RCC 7860 (cell line): ENCODE measurements around the gene PAFAH2.

Experiments used
- DNase-seq: peaks from one replicate; pipeline ENCODE4 v3.0.0-alpha.2; 2015; ENCODE audit warnings: low spot score
- FAIRE-seq: peaks from 2 replicates; lab custom pipeline; 2012; peaks lifted over from hg19 to GRCh38; lab: Jason Lieb, UNC

PAFAH2 gene

GRCh38 chr1:25997828-25998761, at the start of gene PAFAH2:
Gene PAFAH2, minus strand, starts transcription at chr1:25998063. Its CDS starts 7,247 bp downstream, at chr1:25990816.
- DNase-seq = peak; percentile 97
- FAIRE-seq = peak; percentile 94

DNA sequence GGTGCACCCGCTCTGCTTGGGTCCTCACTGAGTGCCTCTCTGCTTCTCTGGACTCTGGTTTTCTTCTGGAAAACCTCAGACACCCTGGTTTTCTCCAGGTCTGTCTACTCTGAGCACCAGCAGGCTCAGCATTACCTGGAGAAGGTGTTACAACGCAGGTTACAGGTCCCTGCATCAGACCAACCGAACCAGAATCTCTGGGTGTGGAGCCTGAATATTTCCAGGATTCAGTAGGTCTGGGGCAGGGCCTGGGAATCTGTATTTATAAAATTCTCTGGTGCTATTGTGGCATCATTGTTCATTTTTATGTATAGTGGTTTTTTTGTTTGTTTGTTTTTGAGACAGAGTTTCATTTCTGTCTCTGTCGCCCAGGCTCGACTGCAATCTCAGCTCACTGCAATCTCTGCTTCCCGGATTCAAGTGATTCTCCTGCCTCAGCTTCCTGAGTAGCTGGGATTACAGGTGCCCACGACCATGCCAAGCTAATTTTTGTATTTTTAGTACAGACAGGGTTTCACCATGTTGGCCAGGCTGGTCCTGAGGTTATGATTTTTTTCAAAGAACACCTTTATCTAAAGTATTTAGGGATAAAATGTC, 49.5 kb upstream of the PAFAH2 start:
- DNase-seq = no peak
- no peak for FAIRE-seq

DNA sequence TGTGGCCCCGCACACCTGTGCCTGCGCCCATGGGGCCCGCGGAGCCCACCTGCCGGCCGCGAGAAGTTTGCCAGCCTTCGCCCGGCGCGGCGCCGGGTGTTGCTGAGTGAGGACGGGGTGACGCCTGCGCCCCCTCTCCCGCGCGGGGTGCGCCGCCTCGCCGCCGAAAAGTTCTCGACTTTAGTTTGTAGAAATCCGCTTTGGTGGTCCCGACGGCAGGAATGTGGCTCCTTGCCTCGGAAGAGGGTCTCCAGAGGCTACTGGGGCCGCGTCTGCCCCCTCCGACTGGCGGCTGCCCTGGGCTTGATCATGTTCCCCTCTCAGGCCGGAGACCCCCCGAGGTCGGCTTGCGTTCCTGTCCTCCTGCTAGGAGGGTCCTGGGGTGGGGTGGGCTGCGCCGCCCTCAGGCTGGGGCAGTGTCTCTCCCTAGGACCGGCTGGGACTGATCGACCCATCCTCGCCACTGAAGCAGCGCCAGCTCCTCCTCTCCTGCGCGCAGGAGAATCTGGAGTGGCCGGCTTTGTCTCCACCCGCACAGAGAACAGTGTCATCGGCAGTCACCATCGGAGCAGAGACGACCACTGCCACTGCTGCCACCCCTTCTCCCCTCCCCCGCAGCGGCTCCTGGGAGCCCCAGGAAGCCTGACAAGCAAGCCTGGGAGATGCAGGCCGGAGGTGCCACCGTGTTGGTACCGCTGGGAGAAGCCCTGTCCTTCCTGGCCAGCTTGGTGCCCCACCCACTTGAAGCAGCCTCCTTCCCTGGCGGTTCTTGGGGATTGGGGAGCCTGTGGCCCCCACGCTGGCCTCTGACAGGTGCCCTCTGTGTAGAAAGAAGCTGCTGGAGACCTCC, 48.6 kb upstream of the PAFAH2 start:
- FAIRE-seq (no peak), DNase-seq (no peak)

GRCh38 chr1:26045722-26046245, 47.9 kb upstream of the PAFAH2 start, which contains the start of gene SLC30A2:
Gene SLC30A2, minus strand, starts transcription at chr1:26046118. Its CDS starts 222 bp downstream, at chr1:26045896.
- no peak for FAIRE-seq

GRCh38 chr1:26044971-26045721, 47.3 kb upstream of the PAFAH2 start:
- DNase-seq (no peak), FAIRE-seq (no peak)

More at GRCh38 chr1:26045722-26046245, 47.9 kb upstream of the PAFAH2 start, which contains the start of gene SLC30A2:
- DNase-seq = no peak

GRCh38 chr1:26044414-26044813, 46.6 kb upstream of the PAFAH2 start:
- DNase-seq (no peak), FAIRE-seq (no peak)

DNA sequence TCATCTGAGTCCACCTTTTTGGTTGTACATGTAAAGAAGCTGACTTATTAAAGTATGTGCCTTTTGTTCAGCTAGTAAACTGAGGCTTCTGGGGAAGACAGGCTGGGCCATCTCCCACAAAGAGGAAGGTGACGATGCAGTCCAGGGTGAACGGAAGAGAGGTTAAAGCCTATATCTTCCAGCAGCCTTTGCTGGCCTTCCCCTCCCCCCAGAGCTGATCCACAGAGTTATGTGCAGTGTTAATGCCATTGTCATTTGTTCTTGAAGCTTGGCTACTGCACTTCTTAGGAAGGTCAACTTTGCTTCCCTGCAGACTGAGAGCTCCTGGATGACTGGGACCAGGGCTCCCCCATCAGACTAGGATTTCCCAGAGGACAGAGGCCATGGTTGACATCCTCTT, 45.9 kb upstream of the PAFAH2 start:
- no peak for DNase-seq
- no peak for FAIRE-seq

- FAIRE-seq (no peak), DNase-seq (no peak)
Observed at GRCh38 chr1:26041978-26042377, 44.1 kb upstream of the PAFAH2 start.

DNA sequence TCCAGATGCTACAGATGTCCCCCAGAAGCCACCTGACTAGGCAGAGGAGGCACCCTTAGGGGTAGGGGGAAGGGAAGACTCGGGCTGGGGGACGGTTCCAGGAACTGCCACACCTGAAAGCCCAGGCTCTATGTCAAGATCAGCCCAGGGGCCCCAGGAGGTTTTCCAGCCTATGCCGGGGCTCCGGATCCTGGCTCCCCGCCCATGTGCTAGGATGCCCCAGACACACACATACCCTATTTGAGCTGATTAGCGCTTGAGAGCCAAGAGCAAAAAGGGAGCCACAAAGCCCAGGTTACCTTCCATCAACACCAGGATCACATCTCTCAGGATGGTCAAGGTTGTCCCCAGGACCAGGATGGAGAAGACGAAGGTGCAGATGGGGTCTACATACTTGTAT, 43.5 kb upstream of the PAFAH2 start:
- FAIRE-seq (no peak), DNase-seq (no peak)

DNA sequence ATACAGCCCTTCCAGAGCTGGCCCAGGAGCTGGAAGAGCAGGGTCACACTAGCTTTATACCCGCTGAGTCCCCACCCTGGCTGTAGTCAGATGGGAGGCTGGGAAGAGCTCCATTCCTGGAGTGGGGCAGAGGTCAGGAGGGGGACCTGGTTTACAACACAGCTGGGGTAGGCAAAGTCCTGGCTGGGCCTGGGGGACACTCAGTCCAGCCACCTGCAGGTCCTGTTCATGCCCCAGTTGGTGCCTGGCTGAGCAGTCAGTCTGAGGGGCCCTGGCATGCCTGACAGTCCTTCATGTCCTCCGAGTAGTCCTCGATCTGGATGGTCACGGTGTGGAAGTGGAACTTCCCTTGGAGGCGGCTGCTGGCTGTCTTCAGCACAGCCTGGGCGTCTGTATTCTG, 41.0 kb upstream of the PAFAH2 start:
- FAIRE-seq = no peak
- no peak for DNase-seq

DNA sequence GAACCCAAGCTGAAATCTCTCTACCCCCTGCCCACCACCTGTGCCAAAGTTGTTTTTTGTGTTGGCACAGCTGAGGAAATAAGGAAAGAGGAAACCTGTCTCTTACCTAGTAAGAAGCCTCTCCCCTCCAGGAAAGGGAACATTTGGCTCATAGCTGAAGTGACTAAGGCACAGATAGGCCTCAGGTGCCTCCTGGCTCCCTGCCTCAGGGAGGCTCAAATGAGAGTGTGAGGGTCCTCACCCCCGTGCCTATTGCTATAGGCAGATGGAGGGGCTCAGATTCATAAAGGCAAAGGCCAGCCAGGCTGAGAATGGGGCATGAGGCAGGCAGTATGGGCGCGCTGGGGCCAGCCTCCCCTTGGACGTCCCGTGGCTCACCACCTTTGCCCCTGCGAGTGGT, 40.6 kb upstream of the PAFAH2 start:
- FAIRE-seq = no peak
- DNase-seq = no peak

GRCh38 chr1:26037904-26038303, 40.0 kb upstream of the PAFAH2 start:
- DNase-seq = no peak
- FAIRE-seq = no peak

DNA sequence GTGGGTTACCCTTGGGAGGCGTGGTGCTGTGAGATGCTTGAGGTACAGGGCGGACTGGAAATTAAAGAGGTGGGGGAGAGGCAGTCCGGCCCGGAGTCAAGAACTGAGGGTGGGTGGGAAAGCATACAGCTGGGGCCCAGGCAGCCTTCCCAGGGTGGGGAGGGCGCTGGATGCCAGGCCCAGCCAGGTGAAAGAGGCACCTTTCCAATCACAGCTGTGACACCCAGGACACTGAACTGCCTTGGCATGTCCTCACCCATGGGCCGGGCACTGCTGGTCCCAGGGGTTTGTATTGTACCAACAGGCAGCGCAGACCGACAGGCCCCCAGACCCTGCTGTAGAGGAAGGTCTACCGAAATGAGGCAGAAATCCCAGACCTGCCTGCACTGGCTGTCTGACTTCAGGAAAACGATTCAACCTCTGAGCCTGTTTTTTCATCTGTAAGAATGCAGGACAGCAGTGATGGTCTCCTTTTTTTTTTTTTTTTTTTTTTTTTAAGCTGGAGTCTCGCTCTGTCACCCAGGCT, 39.0 kb upstream of the PAFAH2 start:
- FAIRE-seq = no peak
- DNase-seq = no peak

GRCh38 chr1:26035959-26036755, 38.3 kb upstream of the PAFAH2 start:
- DNase-seq (peak; percentile 68), FAIRE-seq (peak; percentile 77)

DNA sequence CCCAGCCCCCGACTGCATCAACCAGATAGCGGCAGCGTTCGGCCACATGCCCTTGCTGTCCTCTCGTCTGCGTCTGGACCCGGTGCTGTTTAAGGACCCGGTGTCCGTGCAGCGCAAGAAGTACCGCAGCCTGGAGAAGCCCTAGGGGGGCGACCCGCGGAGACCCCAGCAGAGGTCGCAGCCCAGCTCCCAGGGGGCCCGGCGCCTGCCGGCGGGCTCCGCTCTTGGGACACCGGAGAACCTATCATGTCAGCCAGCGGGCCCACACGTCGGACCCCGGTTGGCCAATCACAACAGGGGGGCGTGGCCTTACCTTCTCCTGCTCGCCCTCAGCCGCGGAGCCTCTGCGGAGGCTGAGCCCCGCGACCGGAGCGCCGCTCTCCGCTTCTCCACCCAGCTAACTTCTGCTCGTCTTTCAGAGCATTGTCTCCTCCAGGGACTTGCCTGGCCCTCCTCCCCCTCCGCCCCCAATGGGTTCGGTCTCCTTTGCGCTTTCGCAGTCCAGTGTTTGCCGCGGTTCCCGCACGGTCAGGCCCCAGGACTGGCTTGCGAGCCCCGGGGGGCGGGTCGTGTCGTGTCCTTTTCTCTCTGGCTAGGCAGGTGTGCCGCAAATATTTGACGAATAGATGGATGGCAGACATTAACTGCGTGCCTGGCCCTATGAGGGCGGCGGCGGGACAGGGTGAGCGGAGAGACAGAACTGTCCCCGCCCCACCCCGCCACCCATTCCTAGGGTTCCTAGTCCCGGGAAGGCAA, 37.5 kb upstream of the PAFAH2 start:
- FAIRE-seq (peak; percentile 11), DNase-seq (peak; percentile 71)

- no peak for FAIRE-seq
Observed at GRCh38 chr1:26034504-26035202, 36.8 kb upstream of the PAFAH2 start.

DNA sequence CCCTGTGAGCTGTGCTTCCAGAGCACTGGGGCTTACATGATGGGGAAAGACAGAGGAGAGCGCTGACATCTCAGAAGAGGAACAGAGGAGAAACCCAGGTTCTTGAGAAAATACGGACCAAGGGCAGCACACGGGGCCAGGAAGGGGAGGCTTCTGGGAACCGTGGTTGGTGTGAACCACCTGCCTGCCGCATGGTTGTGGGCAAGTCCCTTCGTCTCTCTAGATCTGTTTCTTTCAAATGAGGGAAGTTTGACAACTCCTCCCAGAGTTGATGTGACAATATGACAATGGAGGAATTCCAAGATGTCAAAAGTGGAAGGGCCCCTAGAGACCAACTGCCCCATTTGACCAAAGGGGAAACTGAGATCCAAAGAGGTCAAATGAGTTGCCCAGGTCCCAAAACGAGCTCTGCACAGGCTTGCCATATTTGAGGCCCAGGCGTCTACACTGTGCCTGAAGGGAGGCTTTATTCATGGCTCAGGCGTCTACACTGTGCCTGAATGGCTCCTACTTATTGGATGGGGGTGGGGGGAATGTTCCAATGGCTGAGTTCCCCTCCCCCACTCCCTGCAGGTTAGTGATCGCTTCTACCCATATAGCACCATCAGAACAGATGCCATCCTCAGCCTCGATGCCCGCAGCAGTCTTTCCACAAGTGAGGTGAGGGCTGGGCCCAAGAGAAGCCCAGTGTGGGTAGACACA, 34.9 kb upstream of the PAFAH2 start:
- DNase-seq = no peak
- no peak for FAIRE-seq

More at GRCh38 chr1:26034504-26035202, 36.8 kb upstream of the PAFAH2 start:
- no peak for DNase-seq
